NOMO-1 treated with DMSO at 0.1 percent for 48 hours (cell line): Measurements from ENCODE around the gene SORCS2.

Experiments
- DNase-seq: peaks from one replicate; lab custom pipeline; 2025; ENCODE audit not compliant: unreplicated experiment; lab: John Stamatoyannopoulos, UW

The SORCS2 gene

GRCh38 chr4:7487998-7488671, 295.8 kb downstream of the SORCS2 start:
- no peak for DNase-seq

GRCh38 chr4:7491915-7492314, 299.6 kb downstream of the SORCS2 start:
- DNase-seq = no peak

GRCh38 chr4:7498446-7499200, 306.3 kb downstream of the SORCS2 start:
- no peak for DNase-seq

GRCh38 chr4:7499661-7500060, 307.3 kb downstream of the SORCS2 start:
- no peak for DNase-seq

GRCh38 chr4:7500404-7500803, 308.1 kb downstream of the SORCS2 start:
- no peak for DNase-seq

DNA sequence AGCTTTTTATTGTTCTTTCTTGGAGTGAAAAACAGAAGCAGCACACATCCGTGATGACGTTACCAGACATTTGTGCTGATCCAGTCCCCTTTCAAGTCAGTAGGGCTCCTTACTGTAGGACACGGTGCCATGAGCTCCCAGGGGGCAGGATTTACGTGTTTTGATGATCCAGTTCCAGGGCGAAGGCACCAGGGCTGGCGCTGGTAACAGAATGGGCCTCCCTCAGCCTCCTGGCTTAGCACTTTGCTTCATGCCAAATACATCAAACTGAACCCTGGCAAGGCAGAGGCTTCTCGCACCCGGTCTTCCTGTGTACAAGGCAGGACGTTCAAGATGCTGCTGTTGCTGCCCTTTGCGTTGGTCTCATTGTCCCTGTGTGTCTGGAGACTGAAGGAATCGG, 309.0 kb downstream of the SORCS2 start:
- no peak for DNase-seq

DNA sequence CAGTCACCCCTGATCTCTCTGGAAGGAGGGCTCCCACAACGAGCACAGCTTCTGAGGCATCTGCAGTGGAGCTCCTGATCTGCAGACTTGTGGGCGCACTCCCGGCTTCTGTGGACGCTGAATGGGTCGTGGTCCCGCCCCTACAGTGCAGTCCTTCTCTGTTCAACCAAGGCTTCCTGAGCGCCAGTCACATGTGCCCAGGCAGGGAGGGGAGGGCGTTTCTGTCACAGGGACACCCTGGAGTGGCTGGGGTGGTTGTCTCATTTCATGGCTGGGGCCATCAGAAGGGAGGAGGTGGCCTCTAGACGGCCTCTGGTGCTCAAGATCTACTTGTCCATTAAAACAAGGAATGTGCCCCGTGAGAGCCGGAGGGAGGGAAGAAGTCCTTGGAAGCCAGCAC, 309.5 kb downstream of the SORCS2 start:
- DNase-seq = no peak

DNA sequence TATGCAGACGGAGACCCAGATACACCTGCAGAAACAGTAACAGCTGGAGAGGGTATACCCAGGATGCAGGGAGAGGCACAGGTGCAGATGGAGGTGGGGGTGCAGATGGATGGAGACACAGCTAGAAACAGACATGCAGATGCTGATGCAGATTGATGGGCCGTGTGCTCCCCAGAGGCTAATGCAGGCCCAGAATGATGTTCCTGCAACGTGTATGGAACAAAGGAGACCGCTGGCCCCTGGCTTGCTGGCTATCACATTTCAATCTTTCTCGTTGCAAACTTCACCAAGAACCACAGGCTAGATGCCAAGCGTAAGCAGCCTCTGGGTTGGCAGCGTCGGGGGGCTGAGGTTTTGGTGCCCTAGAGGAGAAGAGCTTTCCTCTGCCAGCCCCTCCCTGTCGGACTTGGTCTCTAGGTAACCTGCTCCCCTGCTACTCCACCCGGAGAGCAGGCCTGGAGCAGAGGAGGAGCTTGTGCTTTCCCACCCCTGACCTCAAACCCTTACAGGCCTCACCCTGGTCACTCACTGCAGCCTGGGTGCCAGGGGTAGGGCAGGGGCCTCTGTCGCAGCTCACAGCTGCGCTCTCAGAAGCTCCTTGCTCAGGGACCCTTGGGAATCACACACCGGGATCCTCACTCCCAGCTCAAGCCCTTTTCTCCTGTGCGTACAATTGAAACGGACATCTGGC, 311.4 kb downstream of the SORCS2 start:
- DNase-seq = no peak

GRCh38 chr4:7505116-7505900, 313.0 kb downstream of the SORCS2 start:
- DNase-seq = no peak

DNA sequence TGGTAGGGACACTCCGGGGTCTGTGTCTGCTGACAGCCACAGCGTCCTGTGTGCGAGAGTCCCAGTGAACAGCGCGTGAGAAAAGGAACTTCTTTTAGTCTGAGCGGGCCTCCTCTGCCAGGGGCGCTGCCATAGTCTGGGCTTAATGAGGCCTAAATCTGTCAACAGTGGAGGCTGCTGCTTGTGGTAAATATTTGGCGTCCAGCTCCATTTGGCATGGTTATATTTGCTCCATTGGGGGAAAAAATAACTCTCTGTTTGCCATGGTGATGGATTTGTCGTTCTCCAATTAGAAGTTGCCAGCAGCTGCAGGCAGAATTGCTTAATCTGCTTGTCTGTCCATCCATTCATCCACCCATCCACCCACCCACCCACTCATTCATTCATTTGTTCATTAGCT, 313.8 kb downstream of the SORCS2 start:
- no peak for DNase-seq

- no peak for DNase-seq
Measured at GRCh38 chr4:7506572-7506971, 314.2 kb downstream of the SORCS2 start.

GRCh38 chr4:7507381-7507780, 315.0 kb downstream of the SORCS2 start:
- peak; percentile 32 for DNase-seq

GRCh38 chr4:7510066-7510465, 317.7 kb downstream of the SORCS2 start:
- no peak for DNase-seq

DNA sequence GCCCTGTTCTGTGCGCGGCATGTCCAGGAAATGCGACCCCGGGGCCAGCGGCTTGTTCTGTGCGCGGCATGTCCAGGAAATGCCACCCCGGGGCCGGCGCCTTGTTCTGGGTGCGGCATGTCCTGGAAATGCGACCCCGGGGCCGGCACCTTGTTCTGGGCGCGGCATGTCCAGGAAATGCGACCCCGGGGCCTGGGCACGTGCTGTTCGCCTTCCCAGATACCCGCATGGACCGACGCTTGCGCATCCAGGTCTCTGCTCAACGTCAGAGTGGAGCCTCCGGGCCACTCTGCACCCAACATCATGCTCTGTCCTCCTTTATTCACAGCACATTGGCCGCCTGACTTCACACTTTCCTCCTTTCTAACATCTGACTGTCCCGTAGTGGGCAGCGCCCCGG, 318.2 kb downstream of the SORCS2 start:
- no peak for DNase-seq

GRCh38 chr4:7511525-7511924, 319.2 kb downstream of the SORCS2 start:
- no peak for DNase-seq

GRCh38 chr4:7512428-7512827, 320.1 kb downstream of the SORCS2 start:
- DNase-seq = no peak

DNA sequence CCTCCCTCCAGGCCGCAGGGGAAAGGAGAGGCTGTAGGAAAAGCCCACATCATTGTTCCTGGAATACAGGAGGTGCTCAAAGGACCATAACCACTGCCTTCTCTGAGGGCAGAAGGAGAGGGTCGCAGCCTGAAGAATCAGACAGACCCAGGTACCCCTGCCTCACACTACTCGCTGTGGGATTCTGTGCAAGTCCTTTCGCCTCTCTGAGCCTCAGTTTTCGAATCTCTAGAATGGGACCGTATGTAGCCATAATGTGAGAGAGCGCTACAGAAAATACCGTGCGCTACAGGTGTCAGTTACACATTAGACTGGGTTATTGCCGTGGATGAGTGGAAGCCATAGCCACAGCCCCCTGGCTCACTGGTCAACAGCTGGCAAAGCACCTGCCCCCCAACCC, 320.6 kb downstream of the SORCS2 start:
- DNase-seq = no peak

GRCh38 chr4:7513671-7514070, 321.3 kb downstream of the SORCS2 start:
- no peak for DNase-seq

GRCh38 chr4:7514281-7514680, 321.9 kb downstream of the SORCS2 start:
- DNase-seq = no peak

DNA sequence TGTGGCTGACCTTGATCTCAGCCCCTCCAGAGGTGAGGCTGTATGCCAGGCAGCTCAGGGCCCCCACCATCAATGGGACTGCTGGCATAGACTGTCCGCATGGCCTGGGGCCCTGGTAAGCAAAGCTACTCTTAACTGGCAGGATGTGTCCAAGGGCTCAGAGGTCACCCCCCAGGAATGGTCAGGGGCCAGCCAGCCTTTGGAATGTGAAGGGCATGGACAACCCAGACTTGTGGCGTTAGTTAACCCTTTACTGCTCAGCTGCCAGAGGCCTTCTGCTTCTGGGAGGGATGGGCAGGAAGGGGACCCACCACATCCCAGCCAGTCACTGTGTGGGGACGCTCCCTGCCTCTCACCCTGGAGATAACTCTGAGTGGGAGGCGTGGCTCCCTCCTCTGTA, 322.5 kb downstream of the SORCS2 start:
- DNase-seq = no peak

DNA sequence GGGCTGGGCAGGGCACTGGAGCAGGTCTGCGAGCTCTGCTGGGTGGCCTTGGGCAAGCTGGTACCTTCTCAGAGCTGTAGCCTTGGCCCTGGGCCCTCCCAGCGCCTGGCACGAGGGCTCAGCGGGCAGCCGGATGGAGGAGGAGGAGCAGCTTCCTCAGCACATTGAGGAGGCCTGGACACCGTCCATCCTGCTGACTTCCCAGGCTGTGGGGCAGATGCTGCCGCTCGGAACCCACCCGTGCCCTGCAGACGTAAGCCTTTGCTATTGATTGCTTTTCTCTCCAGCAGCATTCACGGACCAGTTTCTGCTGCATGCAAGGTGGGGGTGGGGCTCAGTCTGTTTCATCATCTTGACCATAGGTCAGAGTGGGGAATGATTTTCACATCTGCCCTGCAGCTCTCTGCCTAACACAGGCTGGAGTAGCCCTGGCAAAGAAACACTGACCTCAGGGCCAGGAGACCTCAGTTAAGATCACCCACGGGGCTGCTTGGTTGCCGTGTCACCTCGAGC, 323.1 kb downstream of the SORCS2 start:
- no peak for DNase-seq
